GM18909 (cell line): ENCODE measurements around the gene RUNX3.
"Not testable (repeated sequence)": the region's sequence is repeated elsewhere in the genome, so short reads cannot be mapped to it uniquely, and the experiment has no call there.

ENCODE experiments used
- ATAC-seq: cut with Tn5 transposase; IDR thresholded peaks from one replicate; pipeline ENCODE4 v1.9.1; 2021; ENCODE audit warnings: mild to moderate bottlenecking; ENCODE audit not compliant: unreplicated experiment, poor library complexity

Gene RUNX3

GRCh38 chr1:24930260-24931145 lies at the start of gene RUNX3:
Gene RUNX3 (minus strand): TSS chr1:24930276. CDS start chr1:24929868, 408 bp downstream.
- peak; percentile 82 for ATAC-seq

GRCh38 chr1:24979232-24979631 lies 49.2 kb upstream of the RUNX3 start:
- not testable (repeated sequence) for ATAC-seq

GRCh38 chr1:24978383-24979032 lies 48.4 kb upstream of the RUNX3 start:
- ATAC-seq: no peak

- no peak for ATAC-seq
Measured at GRCh38 chr1:24975391-24975790, 45.3 kb upstream of the RUNX3 start.

GRCh38 chr1:24973315-24973714 lies 43.2 kb upstream of the RUNX3 start:
- no peak for ATAC-seq

- ATAC-seq: no peak
Measured at GRCh38 chr1:24972915-24973242, 42.8 kb upstream of the RUNX3 start.

- no peak for ATAC-seq
Measured at GRCh38 chr1:24972221-24972914, 42.3 kb upstream of the RUNX3 start.

GRCh38 chr1:24970926-24971875 lies 41.1 kb upstream of the RUNX3 start:
- ATAC-seq: no peak

GRCh38 chr1:24970399-24970753 lies 40.3 kb upstream of the RUNX3 start:
- no peak for ATAC-seq

- no peak for ATAC-seq
Measured at GRCh38 chr1:24969596-24970398, 39.7 kb upstream of the RUNX3 start.

- ATAC-seq: no peak
Measured at GRCh38 chr1:24968941-24969585, 39.0 kb upstream of the RUNX3 start.

GRCh38 chr1:24967962-24968361 lies 37.9 kb upstream of the RUNX3 start:
- ATAC-seq: no peak

- ATAC-seq: no peak
Measured at GRCh38 chr1:24967555-24967954, 37.5 kb upstream of the RUNX3 start.

- ATAC-seq: no peak
Measured at GRCh38 chr1:24966724-24967346, 36.8 kb upstream of the RUNX3 start.

- ATAC-seq: no peak
Measured at GRCh38 chr1:24966121-24966723, 36.1 kb upstream of the RUNX3 start.

- ATAC-seq: no peak
Measured at GRCh38 chr1:24965571-24965930, 35.5 kb upstream of the RUNX3 start.

- ATAC-seq: peak; percentile 90
Measured at GRCh38 chr1:24964811-24965570, 34.9 kb upstream of the RUNX3 start.
